Gastroesophageal sphincter (tissue), 4 donors: ENCODE results near the gene BTBD9. TPM values are rescaled to one million over a fixed set of nuclear protein-coding genes. Genes with fewer than 3 reads are reported as not detected.

Source experiments
- ATAC-seq: fragments of 150-250 bp; one replicate; pipeline ENCODE4 v1.9.1; 2016; ENCODE audit warnings: mild to moderate bottlenecking, moderate library complexity
- H3K27ac ChIP-seq, 4 donors: fragments of 200-600 bp; sonication (generic) in 3 of 4; 1 replicate in 3 of 4; 2 replicates in 1 of 4; pipeline ENCODE4 v1.5.1; 2016 to 2019
- H3K27me3 ChIP-seq: fragments of 200-600 bp; sonication (generic); one replicate; pipeline ENCODE4 v1.5.1; 2019
- H3K36me3 ChIP-seq, 2 donors: fragments of 200-600 bp; sonication (generic); one replicate each; pipeline ENCODE4 v1.5.1; 2019; ENCODE audit warnings: control low read depth in 1 of 2
- H3K4me1 ChIP-seq, 3 donors: fragments of 200-600 bp; sonication (generic); 1 replicate in 2 of 3; 2 replicates in 1 of 3; pipeline ENCODE4 v1.5.1; 2016 to 2019; ENCODE audit warnings: control low read depth in 2 of 3
- H3K4me3 ChIP-seq, 2 donors: fragments of 200-600 bp; sonication (generic); one replicate each; pipeline ENCODE4 v1.5.1; 2019; ENCODE audit warnings: mild to moderate bottlenecking in 1 of 2, moderate library complexity in 1 of 2
- H3K9me3 ChIP-seq, 3 donors: fragments of 200-600 bp; sonication (generic); one replicate each; pipeline ENCODE4 v1.5.1; 2017 to 2019; ENCODE audit warnings: control low read depth in 2 of 3
- EP300 ChIP-seq: sonication (generic); formaldehyde crosslinking; IDR thresholded peaks from one replicate; pipeline ENCODE4 v1.6.1; 2017; ENCODE audit warnings: antibody characterized with exemption, mild to moderate bottlenecking
- POLR2A ChIP-seq, 2 donors: fragments of 450-650 bp; IDR thresholded peaks; one replicate each; pipeline ENCODE4 v1.6.1; 2017; ENCODE audit warnings: antibody characterized with exemption in 2 of 2, mild to moderate bottlenecking in 2 of 2, moderate library complexity in 1 of 2
- POLR2AphosphoS5 ChIP-seq: sonication (generic); formaldehyde crosslinking; IDR thresholded peaks from one replicate; pipeline ENCODE4 v1.6.1; 2017; ENCODE audit warnings: antibody characterized with exemption
- WGBS, 2 donors: methylation state at CpG; one replicate each; pipeline ENCODE4 v1.1.5; 2018; ENCODE audit warnings: low coverage in 1 of 2; 5-methylcytosine and 5-hydroxymethylcytosine counted together
- total RNA-seq, 4 donors: library from RNA; depleted of rRNA; stranded (reverse); fragments of >200 nt; gene quantifications; one replicate each; pipeline ENCODE4 v1.1.0, GENCODE V29; 2016
- TF ChIP-seq, protein P1 (sequence below), 4 experiments: fragments of 200-600 bp in 2 of 4; fragments of 450-650 bp in 2 of 4; sonication (generic) in 1 of 4; IDR thresholded peaks; one replicate each; pipeline ENCODE4 v1.5.1; 2017 to 2019; ENCODE audit warnings: antibody characterized with exemption in 4 of 4, mild to moderate bottlenecking in 2 of 4, moderate library complexity in 2 of 4

Gene BTBD9
- total RNA-seq, 4 donors from 2014 or later = 11.3 to 18.9 (median 13.8) TPM

DNA sequence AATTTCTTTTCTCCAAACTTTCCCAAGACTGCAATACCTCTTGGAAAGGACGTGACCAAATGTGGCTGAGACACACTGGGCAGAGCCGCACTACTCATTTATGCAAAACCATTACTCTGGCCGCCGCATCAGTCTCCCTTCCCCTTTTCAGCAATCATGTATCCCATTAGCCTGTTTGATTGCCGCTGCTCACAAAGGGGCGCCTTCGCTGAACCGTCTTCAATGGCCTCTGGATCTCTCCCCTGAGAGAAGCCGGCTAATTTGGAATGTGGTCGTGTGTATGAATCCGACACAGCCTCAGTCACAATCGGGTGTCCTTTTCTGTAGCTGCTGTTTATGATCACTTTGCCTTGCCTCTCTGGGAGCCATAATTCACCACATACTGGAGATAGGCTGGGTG is 459.1 kb downstream of the BTBD9 start:
- Histone ChIP-seq H3K36me3 (peaks cover 0 to 5% of the 10 kb centered on the region in 2 donors), H3K9me3 (no peaks in the 10 kb centered on the region), H3K27ac (no peak overlapping the region), H3K4me3 (no peak overlapping the region), H3K4me1 (no peaks in the 10 kb centered on the region), H3K27me3 (no peaks in the 10 kb centered on the region)
- TF ChIP-seq POLR2A (IDR thresholded peaks at IDR 0.05) (no peak), EP300 (no peak), POLR2AphosphoS5 (no peak)
- TF ChIP-seq, protein P1, sequence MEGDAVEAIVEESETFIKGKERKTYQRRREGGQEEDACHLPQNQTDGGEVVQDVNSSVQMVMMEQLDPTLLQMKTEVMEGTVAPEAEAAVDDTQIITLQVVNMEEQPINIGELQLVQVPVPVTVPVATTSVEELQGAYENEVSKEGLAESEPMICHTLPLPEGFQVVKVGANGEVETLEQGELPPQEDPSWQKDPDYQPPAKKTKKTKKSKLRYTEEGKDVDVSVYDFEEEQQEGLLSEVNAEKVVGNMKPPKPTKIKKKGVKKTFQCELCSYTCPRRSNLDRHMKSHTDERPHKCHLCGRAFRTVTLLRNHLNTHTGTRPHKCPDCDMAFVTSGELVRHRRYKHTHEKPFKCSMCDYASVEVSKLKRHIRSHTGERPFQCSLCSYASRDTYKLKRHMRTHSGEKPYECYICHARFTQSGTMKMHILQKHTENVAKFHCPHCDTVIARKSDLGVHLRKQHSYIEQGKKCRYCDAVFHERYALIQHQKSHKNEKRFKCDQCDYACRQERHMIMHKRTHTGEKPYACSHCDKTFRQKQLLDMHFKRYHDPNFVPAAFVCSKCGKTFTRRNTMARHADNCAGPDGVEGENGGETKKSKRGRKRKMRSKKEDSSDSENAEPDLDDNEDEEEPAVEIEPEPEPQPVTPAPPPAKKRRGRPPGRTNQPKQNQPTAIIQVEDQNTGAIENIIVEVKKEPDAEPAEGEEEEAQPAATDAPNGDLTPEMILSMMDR (IDR thresholded peaks at IDR 0.05) = no peak
- ATAC-seq = no peak
- 86 to 100% methylated on average over 4 to 6 of the region's 12 CpGs for WGBS, 2 donors

- Histone ChIP-seq H3K27ac (no peak overlapping the region), H3K4me1 (no peaks in the 10 kb centered on the region), H3K27me3 (no peaks in the 10 kb centered on the region), H3K4me3 (no peak overlapping the region), H3K9me3 (no peaks in the 10 kb centered on the region), H3K36me3 (peaks cover 0 to 10% of the 10 kb centered on the region in 2 donors)
- TF ChIP-seq, protein P1 (IDR thresholded peaks at IDR 0.05) = no peak
- TF ChIP-seq EP300 (no peak), POLR2A (IDR thresholded peaks at IDR 0.05) (no peak), POLR2AphosphoS5 (no peak)
- no peak for ATAC-seq
- 84 to 92% methylated on average over 3 to 5 of the region's 12 CpGs for WGBS, 2 donors
Observed at GRCh38 chr6:38179794-38180430, 459.8 kb downstream of the BTBD9 start.

- H3K36me3 ChIP-seq = peaks cover 0 to 16% of the 10 kb centered on the region in 2 donors
- H3K9me3 ChIP-seq = no peaks in the 10 kb centered on the region
- TF ChIP-seq POLR2A (IDR thresholded peaks at IDR 0.05) (no peak), EP300 (no peak), POLR2AphosphoS5 (no peak)
- TF ChIP-seq, protein P1 (IDR thresholded peaks at IDR 0.05) = no peak
- no peak overlapping the region for H3K4me3 ChIP-seq
- no peaks in the 10 kb centered on the region for H3K27me3 ChIP-seq
- no peak for ATAC-seq
- H3K27ac ChIP-seq = no peak overlapping the region
- H3K4me1 ChIP-seq = no peaks in the 10 kb centered on the region
- 92% methylated on average over 4 of the region's 7 CpGs; no CpG with 5 or more reads in 1 of the 2 donors for WGBS, 2 donors
Observed at GRCh38 chr6:38179300-38179699, 460.4 kb downstream of the BTBD9 start.

DNA sequence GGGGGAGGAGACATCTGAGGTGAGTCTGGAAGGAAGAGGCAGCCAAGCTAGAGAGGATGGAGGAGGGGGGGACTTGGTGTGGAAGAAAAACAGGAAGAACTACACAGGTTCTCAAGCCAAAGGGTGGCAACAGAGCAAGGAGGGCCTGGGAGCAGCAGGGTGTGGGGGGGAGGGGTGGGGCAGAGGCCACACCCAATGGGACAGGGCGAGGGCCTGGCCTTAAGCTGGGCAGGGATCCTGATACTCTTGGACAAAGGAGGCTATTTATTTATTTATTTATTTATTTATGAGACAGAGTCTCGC is 461.2 kb downstream of the BTBD9 start:
- no peak for ATAC-seq
- TF ChIP-seq EP300 (no peak), POLR2AphosphoS5 (no peak), POLR2A (IDR thresholded peaks at IDR 0.05) (no peak)
- TF ChIP-seq, protein P1 (IDR thresholded peaks at IDR 0.05) = no peak
- Histone ChIP-seq H3K27me3 (no peaks in the 10 kb centered on the region), H3K4me1 (no peaks in the 10 kb centered on the region), H3K9me3 (no peaks in the 10 kb centered on the region), H3K36me3 (peaks cover 0 to 21% of the 10 kb centered on the region in 2 donors), H3K27ac (no peak overlapping the region), H3K4me3 (no peak overlapping the region)
- WGBS, 2 donors = 85% methylated on average over 2 of the region's 2 CpGs

DNA sequence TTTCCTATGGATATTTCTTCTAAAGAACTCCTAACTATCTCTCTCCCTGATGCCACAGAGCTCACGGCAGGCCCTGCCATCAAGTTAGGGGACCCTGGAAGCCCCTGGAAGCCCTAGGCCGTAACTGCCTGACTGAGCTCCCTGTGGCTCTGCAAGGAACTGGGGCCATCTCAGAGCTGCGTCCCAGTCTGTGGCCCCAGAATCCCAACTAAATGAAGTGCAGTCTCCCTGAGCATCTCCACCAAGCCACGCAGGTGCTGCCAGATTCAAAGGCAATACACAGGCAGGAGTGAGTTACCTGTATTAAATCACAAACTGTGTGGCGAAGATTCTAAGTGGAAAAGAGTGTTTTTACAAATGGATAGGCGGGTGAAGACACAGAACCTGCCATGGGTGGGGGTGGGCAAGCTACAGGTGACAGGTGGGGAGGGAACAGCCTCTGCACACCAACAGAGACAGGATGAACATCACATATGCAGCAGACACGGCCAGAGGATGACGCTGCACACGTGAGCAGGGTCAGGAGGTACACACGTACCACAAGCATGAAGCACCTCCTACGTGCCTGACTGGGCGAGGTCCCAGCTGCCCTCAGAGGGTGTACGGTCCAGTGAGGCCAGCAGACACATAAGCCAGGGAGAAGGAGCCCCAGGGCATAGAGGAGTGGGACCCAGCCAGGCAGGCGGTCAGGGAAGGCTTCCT is 461.7 kb downstream of the BTBD9 start:
- Histone ChIP-seq H3K9me3 (no peaks in the 10 kb centered on the region), H3K27me3 (no peaks in the 10 kb centered on the region), H3K36me3 (peaks cover 0 to 26% of the 10 kb centered on the region in 2 donors), H3K4me3 (no peak overlapping the region), H3K27ac (no peak overlapping the region), H3K4me1 (no peaks in the 10 kb centered on the region)
- ATAC-seq = no peak
- 84 to 92% methylated on average over 2 to 12 of the region's 14 CpGs for WGBS, 2 donors
- TF ChIP-seq, protein P1 (IDR thresholded peaks at IDR 0.05) = no peak
- TF ChIP-seq POLR2A (IDR thresholded peaks at IDR 0.05) (no peak), POLR2AphosphoS5 (no peak), EP300 (no peak)
